ENCODE data around the gene CTDSP2.
"Not testable (repeated sequence)": the region's sequence is repeated elsewhere in the genome, so short reads cannot be mapped to it uniquely, and the experiment has no call there.

CTDSP2 gene

GRCh38 chr12:57881035-57881434, 34.5 kb upstream of the CTDSP2 start:
- not testable (repeated sequence) for DNase-seq

- no peak for DNase-seq
These were observed 31.3 kb upstream of the CTDSP2 start for GRCh38 chr12:57877876-57878275.

GRCh38 chr12:57875753-57876547, 29.4 kb upstream of the CTDSP2 start:
- no peak for DNase-seq

- DNase-seq, result no peak
These were observed 27.9 kb upstream of the CTDSP2 start for GRCh38 chr12:57874166-57875108.

GRCh38 chr12:57872362-57872761, 25.8 kb upstream of the CTDSP2 start:
- DNase-seq, result no peak

- no peak for DNase-seq
These were observed 23.4 kb upstream of the CTDSP2 start for GRCh38 chr12:57869927-57870318.

GRCh38 chr12:57869298-57869926, 22.9 kb upstream of the CTDSP2 start:
- DNase-seq, result no peak

GRCh38 chr12:57868851-57869268, 22.3 kb upstream of the CTDSP2 start:
- no peak for DNase-seq

- no peak for DNase-seq
These were observed 21.7 kb upstream of the CTDSP2 start for GRCh38 chr12:57868221-57868620.

- DNase-seq, result no peak
These were observed 19.9 kb upstream of the CTDSP2 start for GRCh38 chr12:57866308-57867019.

- DNase-seq, result no peak
These were observed 18.7 kb upstream of the CTDSP2 start for GRCh38 chr12:57865084-57865751.

- DNase-seq, result no peak
These were observed 18.0 kb upstream of the CTDSP2 start for GRCh38 chr12:57864442-57865083.

GRCh38 chr12:57863676-57864075, 17.1 kb upstream of the CTDSP2 start:
- DNase-seq, result no peak

- DNase-seq, result no peak
These were observed 15.4 kb upstream of the CTDSP2 start for GRCh38 chr12:57861967-57862366.

GRCh38 chr12:57860883-57861282, 14.4 kb upstream of the CTDSP2 start:
- DNase-seq, result not testable (repeated sequence)

GRCh38 chr12:57859121-57859520, 12.6 kb upstream of the CTDSP2 start:
- no peak for DNase-seq

- not testable (repeated sequence) for DNase-seq
These were observed 11.6 kb upstream of the CTDSP2 start for GRCh38 chr12:57858123-57858522.

GRCh38 chr12:57854965-57855364, 8.4 kb upstream of the CTDSP2 start:
- no peak for DNase-seq

- DNase-seq, result no peak
These were observed 7.5 kb upstream of the CTDSP2 start for GRCh38 chr12:57853864-57854556.

GRCh38 chr12:57852620-57853500, 6.3 kb upstream of the CTDSP2 start:
- DNase-seq, result no peak

All from COR-L47 (cell line).